Measurements from ENCODE around the gene PELI1.
"Not testable (repeated sequence)": the region's sequence is repeated elsewhere in the genome, so short reads cannot be mapped to it uniquely, and the experiment has no call there.

PELI1 gene

DNA sequence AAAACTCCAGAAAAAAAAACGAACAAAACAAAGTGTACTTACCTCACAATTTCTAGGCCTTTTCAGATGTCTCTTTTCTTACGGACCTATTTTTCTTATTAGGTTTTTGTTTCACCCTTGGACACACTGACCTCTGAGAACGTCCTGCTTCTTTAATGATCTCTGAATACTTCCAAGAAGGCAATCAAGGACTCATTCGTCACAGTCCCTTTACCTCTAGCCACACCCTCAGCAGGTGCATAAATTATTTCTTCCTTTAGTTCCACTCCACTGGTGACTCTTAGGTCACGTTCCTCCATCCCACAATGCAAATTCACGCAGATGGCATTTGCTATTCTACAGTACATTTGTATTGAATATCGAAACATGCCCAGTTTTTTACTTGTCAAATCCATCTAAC is 21.9 kb downstream of the PELI1 start:
- DNase-seq (ENCODE audit: low read depth in 2 of 2): no peak

GRCh38 chr2:64120928-64121327 is 23.3 kb downstream of the PELI1 start:
- no peak for DNase-seq (ENCODE audit: low read depth in 2 of 2)

DNA sequence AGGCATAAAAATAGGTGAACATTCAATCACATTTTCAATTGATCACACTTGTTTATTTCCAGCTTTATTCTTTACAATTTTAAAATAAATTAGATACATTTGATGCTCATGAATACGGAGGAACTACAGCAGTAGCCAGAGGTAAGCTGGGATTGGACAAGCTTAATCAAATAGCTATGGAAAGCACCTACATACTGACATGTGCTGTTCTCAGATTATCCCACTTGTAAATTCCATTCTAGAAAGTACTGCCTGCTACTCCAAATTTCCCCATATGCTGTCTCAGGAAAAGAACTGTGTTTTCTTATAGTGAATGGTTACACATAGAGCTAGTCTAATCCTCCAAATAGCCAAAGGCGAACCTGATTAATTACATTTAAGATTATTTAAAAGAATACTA is 24.2 kb downstream of the PELI1 start:
- DNase-seq (ENCODE audit: low read depth in 2 of 2): no peak

GRCh38 chr2:64119369-64119768 is 24.9 kb downstream of the PELI1 start:
- no peak for DNase-seq (ENCODE audit: low read depth in 2 of 2)

DNA sequence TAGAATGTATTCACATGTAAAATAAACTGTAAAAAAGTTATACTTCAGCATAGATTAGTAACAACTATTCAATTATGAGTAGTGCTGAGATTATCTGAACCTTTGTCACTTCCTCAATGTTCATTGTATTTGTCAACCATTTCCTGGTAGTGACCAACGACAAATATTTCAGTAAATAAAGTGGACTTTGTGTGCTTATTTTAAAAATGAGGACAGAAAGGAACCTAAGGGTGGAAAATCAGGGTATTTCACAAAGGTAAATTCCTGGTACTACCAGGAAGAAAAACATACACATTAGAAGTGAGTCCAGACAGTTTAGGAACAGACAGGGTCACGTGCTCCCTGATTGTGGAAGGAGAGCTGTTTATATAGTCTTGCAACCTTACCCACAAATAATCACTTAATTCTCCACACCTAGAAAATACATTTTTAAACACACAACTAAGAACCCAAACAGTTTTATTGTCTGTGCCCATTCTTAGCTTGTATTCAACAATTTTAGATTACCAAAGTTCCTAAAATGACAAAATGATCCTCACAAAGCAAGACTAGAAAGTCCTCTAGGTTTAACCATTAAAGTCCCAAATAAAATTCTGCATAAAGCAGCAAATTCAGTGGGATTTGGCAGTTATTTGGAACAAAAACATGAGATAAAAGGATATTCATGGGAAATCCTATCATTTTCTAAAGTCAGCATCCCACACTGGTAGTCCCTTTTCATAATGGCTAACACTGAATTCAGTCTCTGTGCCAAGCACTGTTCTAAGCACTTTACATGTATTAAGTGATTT is 28.2 kb downstream of the PELI1 start:
- DNase-seq (ENCODE audit: low read depth in 2 of 2): no peak

DNA sequence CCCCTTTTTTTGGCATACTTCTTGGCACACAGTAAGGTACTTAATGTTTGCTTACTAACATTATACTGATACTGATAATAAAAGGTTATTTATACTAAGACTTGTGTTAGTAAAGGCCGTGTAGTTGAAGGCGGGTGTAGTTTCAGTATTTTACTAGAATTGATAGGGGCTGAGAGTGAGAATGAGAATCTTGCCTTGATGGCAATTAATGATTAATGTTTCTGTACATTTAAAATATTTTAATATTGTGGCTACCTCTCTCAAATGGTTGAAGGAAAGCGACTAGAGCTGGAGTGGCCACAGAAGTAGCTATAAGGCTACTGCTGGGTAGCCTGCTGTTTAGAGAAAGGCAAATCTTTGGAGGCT is 29.3 kb downstream of the PELI1 start:
- no peak for DNase-seq (ENCODE audit: low read depth in 2 of 2)

- peak; percentile 69 to 72 for DNase-seq (ENCODE audit: low read depth in 2 of 2)
Observed at GRCh38 chr2:64114063-64114911, 29.9 kb downstream of the PELI1 start.

DNA sequence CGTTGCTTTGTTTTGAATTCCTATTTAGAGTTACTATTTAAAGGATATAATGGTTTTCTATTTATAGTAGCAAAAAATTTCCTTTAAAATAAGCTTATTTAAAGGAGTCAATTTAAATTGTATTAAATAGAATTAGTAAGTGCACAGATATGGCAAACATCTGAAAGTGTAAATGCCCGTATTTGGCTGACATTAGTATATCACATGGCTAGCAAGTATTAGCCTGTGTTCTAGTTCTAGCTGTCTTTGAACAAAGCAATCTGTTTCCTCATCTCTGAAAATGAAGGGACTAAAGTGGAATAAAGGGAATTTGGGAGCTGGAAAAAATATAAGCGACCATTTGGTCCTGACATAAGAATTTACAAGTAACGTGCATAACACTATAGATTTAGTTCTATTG is 32.2 kb downstream of the PELI1 start:
- DNase-seq (ENCODE audit: low read depth in 2 of 2): no peak

GRCh38 chr2:64111426-64111825 is 32.8 kb downstream of the PELI1 start:
- DNase-seq (ENCODE audit: low read depth in 2 of 2): no peak

DNA sequence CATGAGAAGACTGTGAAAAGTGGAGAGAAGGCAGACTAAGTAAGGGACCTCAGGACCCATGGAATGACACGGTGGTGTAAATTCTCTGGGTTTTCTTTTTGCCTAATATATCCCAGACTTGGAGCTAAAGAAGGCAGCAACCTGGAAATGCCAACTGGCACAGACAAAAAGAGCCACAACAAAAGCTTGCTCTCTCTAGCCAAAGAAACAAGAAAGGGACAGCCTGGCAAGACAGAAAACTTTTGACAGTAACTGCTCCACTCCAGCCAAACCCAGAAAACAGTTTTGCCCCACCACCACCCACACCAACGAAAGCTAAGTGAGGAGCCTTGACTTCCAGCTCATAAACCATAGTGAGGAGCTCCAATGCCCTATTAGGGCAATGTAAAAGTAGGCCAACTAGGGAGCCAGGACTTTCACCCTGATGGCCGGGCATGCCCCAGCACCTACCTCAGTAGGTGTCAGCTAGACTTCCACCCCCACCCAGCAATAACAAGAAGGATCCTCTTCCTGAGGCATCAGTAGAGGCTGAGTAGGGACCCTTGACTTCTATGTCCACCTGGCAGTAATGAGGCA is 35.5 kb downstream of the PELI1 start:
- no peak for DNase-seq (ENCODE audit: low read depth in 2 of 2)

DNA sequence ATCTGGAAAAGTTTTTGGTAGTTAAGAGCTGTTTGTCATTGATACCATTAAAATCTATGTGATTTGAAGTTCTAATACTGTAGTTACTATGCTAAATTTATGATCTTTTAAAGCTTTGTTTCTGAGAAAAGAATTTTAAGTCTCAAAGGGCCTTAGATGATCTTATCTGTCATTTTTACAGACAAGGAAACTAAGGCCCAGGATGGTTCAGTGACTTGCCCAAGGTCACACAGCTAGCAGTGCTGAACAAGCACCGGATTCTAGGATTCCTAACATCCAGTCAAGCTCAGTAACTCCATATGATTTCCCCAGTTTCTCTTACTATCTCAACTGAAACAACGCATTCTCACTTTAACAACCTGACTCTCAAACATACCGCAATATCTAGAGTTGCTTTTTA is 37.7 kb downstream of the PELI1 start:
- no peak for DNase-seq (ENCODE audit: low read depth in 2 of 2)

DNA sequence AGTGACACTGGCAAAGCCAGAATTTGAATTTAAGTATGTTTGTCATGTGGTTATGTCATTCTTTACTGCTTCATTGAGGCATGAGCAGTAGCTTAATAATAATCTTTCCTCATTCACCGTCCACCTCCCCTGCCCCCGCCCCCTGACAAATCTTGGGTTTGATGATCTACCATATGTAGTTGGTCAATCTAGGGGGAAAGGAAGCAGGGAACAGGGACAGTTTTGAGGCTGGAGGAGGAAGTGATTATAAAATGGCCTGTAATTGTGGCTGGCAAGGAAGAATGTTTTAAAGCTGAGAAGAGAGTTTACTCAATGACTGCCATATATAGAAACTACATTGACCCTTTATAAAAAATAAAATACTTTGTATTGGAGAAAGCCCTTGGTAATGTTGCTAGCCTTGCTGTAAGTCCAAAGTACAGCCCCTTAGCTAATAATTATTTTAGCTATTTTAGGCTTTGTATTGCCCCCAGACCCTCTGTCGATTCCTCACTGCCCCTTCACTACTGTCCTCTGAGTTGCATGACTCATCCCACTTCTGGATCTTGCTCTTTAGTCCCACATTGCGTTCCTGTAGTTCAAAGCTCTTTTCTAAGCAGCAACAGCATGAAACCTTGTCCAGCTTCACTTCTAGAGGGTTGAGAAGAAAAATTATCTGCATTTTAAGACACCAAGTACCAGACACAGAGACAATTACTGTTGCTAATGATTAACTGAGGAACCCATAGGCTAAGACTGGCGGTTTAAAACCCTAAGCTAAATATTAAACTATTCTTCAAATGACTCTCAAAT is 38.4 kb downstream of the PELI1 start:
- DNase-seq (ENCODE audit: low read depth in 2 of 2): no peak

- DNase-seq (ENCODE audit: low read depth in 2 of 2): no peak
Observed at GRCh38 chr2:64104933-64105332, 39.3 kb downstream of the PELI1 start.

DNA sequence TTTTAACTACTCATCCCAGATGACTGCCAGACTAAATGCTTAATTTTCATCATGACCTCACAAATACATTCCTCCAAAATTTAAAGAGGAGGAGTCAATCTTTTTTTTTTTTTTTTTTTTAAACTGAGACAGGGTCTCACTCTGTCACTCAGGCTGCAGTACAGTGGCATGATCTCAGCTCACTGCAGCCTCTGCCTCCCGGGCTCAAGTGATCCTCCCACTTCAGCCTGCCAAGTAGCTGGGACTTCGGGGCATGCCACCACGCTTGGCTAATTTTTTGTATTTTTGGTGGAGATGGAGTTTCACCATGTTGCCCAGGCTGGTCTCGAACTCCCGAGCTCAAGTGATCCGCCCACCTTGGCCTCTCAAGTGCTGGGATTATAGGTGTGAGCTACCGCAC is 41.5 kb downstream of the PELI1 start:
- DNase-seq (ENCODE audit: low read depth in 2 of 2): not testable (repeated sequence)

- no peak for DNase-seq (ENCODE audit: low read depth in 2 of 2)
Observed at GRCh38 chr2:64101141-64101591, 43.1 kb downstream of the PELI1 start.

- not testable (repeated sequence) for DNase-seq (ENCODE audit: low read depth in 2 of 2)
Observed at GRCh38 chr2:64100584-64100983, 43.6 kb downstream of the PELI1 start.

GRCh38 chr2:64094663-64095382 is 49.4 kb downstream of the PELI1 start:
- DNase-seq (ENCODE audit: low read depth in 2 of 2): no peak

DNA sequence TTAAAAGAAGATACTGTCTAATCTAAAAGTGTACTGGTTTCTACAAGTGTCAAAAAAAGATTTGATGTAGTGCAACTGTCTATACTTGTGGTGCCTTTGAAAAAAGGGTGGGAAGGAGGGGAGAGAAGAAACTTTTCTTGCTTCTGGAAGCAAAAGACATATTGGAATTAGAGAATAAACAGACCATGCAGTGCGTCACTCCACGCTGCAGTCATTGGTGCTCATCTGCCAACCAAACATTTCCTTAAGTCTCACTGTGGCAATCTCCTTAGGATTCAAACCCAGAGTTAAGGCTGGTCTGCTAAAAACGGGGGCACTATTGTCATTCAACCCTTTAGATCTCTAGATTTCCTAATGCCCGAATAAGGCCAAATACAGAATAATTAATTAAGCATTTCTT is 50.9 kb downstream of the PELI1 start:
- DNase-seq (ENCODE audit: low read depth in 2 of 2): no peak

GRCh38 chr2:64092502-64092901 is 51.7 kb downstream of the PELI1 start:
- DNase-seq (ENCODE audit: low read depth in 2 of 2): no peak

GRCh38 chr2:64090264-64090663 is 54.0 kb downstream of the PELI1 start:
- DNase-seq (ENCODE audit: low read depth in 2 of 2): no peak
